Thyroid gland (tissue), 4 donors: ENCODE measurements around the gene MMEL1.

ENCODE experiments used
- CTCF ChIP-seq, 6 experiments: fragments of 200-600 bp in 3 of 6; fragments of 450-650 bp in 3 of 6; sonication (generic) in 3 of 6; IDR thresholded peaks; one replicate each; pipeline ENCODE4 v1.5.1; 2016 to 2019; ENCODE audit warnings: antibody characterized with exemption in 6 of 6, mild to moderate bottlenecking in 2 of 6, inconsistent platforms in 1 of 6, moderate library complexity in 1 of 6
- POLR2A ChIP-seq, 2 donors: fragments of 450-650 bp; IDR thresholded peaks; one replicate each; pipeline ENCODE4 v1.6.1; 2017; ENCODE audit warnings: antibody characterized with exemption in 2 of 2, mild to moderate bottlenecking in 2 of 2, moderate library complexity in 1 of 2

GRCh38 chr1:2557482-2558400 is 75.1 kb downstream of the MMEL1 start:
- TF ChIP-seq CTCF (IDR thresholded peaks at IDR 0.05) (no peak), POLR2A (IDR thresholded peaks at IDR 0.05) (no peak)
